Activated T-cell treated with anti-CD3 and anti-CD28 coated beads, Interleukin-2, amount 50 U/mL, for 72 hours (primary cell): ENCODE measurements around the gene RGS7. TPM values are rescaled to one million over a fixed set of nuclear protein-coding genes. Genes with fewer than 3 reads are reported as not detected.
"Not testable (repeated sequence)": the region's sequence is repeated elsewhere in the genome, so short reads cannot be mapped to it uniquely, and the experiment has no call there.

ENCODE experiments used
- ATAC-seq, 2 donors: fragments of 150-1000 bp; cut with Tn5 transposase; replicated peaks in 1 of 2; 2 replicates each; pipeline ENCODE4 v1.10.0; 2021; ENCODE audit warnings: moderate library complexity in 2 of 2, mild to moderate bottlenecking in 1 of 2
- DNase-seq, 2 donors: peaks; one replicate each; pipeline ENCODE4 v3.0.0; 2021 to 2022; ENCODE audit warnings: mixed read lengths in 1 of 2
- H3K27ac Mint-ChIP-seq: one replicate; pipeline ENCODE4 v1.8.0; 2022; ENCODE audit warnings: mild to moderate bottlenecking, moderate library complexity, mixed read lengths
- H3K27me3 Mint-ChIP-seq: one replicate; pipeline ENCODE4 v1.8.0; 2022; ENCODE audit warnings: low read depth, mixed read lengths
- H3K36me3 Mint-ChIP-seq, 2 donors: one replicate each; pipeline ENCODE4 v1.8.0; 2022; ENCODE audit warnings: mixed read lengths in 2 of 2, mild to moderate bottlenecking in 1 of 2; ENCODE audit not compliant: insufficient read depth in 2 of 2
- H3K4me1 Mint-ChIP-seq: one replicate; pipeline ENCODE4 v1.8.0; 2022; ENCODE audit warnings: low read depth, mixed read lengths
- H3K4me3 Mint-ChIP-seq, 2 donors: one replicate each; pipeline ENCODE4 v1.8.0; 2022; ENCODE audit warnings: mild to moderate bottlenecking in 2 of 2, mixed read lengths in 2 of 2, moderate library complexity in 2 of 2
- H3K9me3 Mint-ChIP-seq, 2 donors: one replicate each; pipeline ENCODE4 v1.8.0; 2022; ENCODE audit warnings: mixed read lengths in 2 of 2
- total RNA-seq, 2 donors: library from RNA; stranded (reverse); gene quantifications; one replicate each; pipeline ENCODE4 v1.2.3, GENCODE V29; 2022

Gene RGS7
- total RNA-seq, 2 donors from 2014 or later, result not detected

GRCh38 chr1:241097479-241097878 lies 259.5 kb downstream of the RGS7 start:
- H3K27ac Mint-ChIP-seq, result no peak overlapping the region
- H3K36me3 Mint-ChIP-seq, result no peaks in the 10 kb centered on the region
- H3K4me1 Mint-ChIP-seq, result no peaks in the 10 kb centered on the region

DNA sequence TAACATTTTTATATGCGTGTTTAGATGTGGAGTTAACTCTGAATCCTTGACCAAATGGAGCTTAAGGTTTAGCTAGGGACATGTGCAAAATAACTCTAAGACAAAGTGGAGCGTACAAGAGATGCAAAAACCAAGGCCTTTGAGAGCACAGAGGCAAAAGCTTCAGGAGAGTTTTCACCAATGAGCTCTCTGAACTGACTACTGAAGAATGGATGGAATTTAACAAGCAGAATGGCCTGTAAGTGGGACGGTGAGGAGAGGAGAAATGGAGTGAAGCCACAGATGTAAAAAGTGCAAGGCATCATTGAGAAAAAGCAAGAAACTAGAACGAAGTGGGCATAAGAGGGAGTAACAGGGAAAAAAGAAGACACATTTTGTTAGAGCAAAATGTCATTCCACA lies 260.0 kb downstream of the RGS7 start:
- no peaks in the 10 kb centered on the region for H3K4me1 Mint-ChIP-seq
- no peak overlapping the region for H3K4me3 Mint-ChIP-seq
- no peaks in the 10 kb centered on the region for H3K36me3 Mint-ChIP-seq
- DNase-seq (no peak), ATAC-seq (no peak)
- no peaks in the 10 kb centered on the region for H3K27me3 Mint-ChIP-seq
- peaks cover 0 to 12% of the 10 kb centered on the region in 2 donors for H3K9me3 Mint-ChIP-seq
- H3K27ac Mint-ChIP-seq, result no peak overlapping the region

More at GRCh38 chr1:241097479-241097878, 259.5 kb downstream of the RGS7 start:
- ATAC-seq (no peak), DNase-seq (no peak)
- no peaks in the 10 kb centered on the region for H3K27me3 Mint-ChIP-seq
- H3K4me3 Mint-ChIP-seq, result no peak overlapping the region
- H3K9me3 Mint-ChIP-seq, result peaks cover 0 to 12% of the 10 kb centered on the region in 2 donors

GRCh38 chr1:241095847-241096246 lies 261.2 kb downstream of the RGS7 start:
- H3K4me3 Mint-ChIP-seq, result no peak overlapping the region
- H3K27me3 Mint-ChIP-seq, result no peaks in the 10 kb centered on the region
- DNase-seq, result no peak
- H3K36me3 Mint-ChIP-seq, result no peaks in the 10 kb centered on the region
- ATAC-seq, result no peak
- H3K4me1 Mint-ChIP-seq, result no peaks in the 10 kb centered on the region
- H3K27ac Mint-ChIP-seq, result no peak overlapping the region
- peaks cover 0 to 12% of the 10 kb centered on the region in 2 donors for H3K9me3 Mint-ChIP-seq

- peaks cover 2 to 4% of the 10 kb centered on the region in 2 donors for H3K9me3 Mint-ChIP-seq
- no peaks in the 10 kb centered on the region for H3K4me1 Mint-ChIP-seq
- ATAC-seq, result no peak
- no peak for DNase-seq
- no peaks in the 10 kb centered on the region for H3K27me3 Mint-ChIP-seq
- no peak overlapping the region for H3K4me3 Mint-ChIP-seq
- no peaks in the 10 kb centered on the region for H3K36me3 Mint-ChIP-seq
- H3K27ac Mint-ChIP-seq, result no peak overlapping the region
Observed at GRCh38 chr1:241090798-241091197, 266.2 kb downstream of the RGS7 start.

GRCh38 chr1:241089066-241089465 lies 267.9 kb downstream of the RGS7 start:
- not testable (repeated sequence) for H3K27ac Mint-ChIP-seq, H3K9me3 Mint-ChIP-seq, H3K4me3 Mint-ChIP-seq, H3K4me1 Mint-ChIP-seq, H3K36me3 Mint-ChIP-seq, ATAC-seq, H3K27me3 Mint-ChIP-seq, DNase-seq

GRCh38 chr1:241088075-241088474 lies 268.9 kb downstream of the RGS7 start:
- DNase-seq, H3K9me3 Mint-ChIP-seq, H3K27ac Mint-ChIP-seq, H3K4me3 Mint-ChIP-seq, H3K36me3 Mint-ChIP-seq, H3K4me1 Mint-ChIP-seq, ATAC-seq, H3K27me3 Mint-ChIP-seq: not testable (repeated sequence)

GRCh38 chr1:241086686-241087085 lies 270.3 kb downstream of the RGS7 start:
- Mint-ChIP-seq H3K4me1 (no peaks in the 10 kb centered on the region), H3K27me3 (no peaks in the 10 kb centered on the region), H3K4me3 (no peak overlapping the region), H3K27ac (no peak overlapping the region), H3K9me3 (peaks cover 2 to 3% of the 10 kb centered on the region in 2 donors), H3K36me3 (no peaks in the 10 kb centered on the region)
- DNase-seq, result no peak
- ATAC-seq, result no peak

DNA sequence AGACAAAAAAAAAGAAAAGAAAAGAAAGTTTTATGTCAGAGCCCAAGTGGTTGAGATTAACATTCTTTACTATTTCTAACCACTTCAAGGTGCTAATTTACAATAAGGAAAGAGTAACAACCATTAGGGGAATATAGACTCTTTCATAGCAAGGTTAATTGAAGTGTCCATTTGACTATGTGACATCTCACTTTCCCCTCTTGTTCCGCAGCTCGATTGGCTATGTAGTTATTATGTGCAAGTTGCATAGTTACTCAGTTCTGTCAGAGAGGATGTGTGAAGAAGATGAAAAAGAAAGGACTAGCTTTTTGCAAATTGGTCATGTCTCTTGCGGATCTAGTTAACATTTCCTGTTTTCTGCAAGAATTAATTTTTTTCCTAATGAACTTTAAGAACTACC lies 273.7 kb downstream of the RGS7 start:
- H3K27me3 Mint-ChIP-seq, result no peaks in the 10 kb centered on the region
- ATAC-seq, result no peak

DNA sequence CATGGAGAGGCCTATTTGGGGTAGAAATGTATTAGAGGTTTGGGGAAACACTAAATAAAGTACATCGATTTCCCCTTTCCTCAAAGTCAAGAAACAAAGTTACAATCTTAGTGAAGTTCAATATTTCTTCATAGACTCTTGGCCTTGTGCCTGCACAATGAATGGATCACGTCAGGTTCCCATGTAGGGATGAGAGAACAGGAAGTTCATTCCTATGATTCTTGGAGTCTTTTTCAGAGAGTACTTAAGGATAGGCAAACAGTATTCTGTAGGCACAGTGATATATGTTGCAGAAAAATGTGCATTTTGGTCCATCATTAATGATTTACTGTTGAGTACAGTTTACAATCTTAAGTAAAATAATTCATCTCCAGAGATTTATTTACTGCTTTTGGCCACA lies 275.5 kb downstream of the RGS7 start:
- ATAC-seq, result no peak
- DNase-seq, result no peak
- no peaks in the 10 kb centered on the region for H3K36me3 Mint-ChIP-seq
- H3K27me3 Mint-ChIP-seq, result no peaks in the 10 kb centered on the region
- H3K4me1 Mint-ChIP-seq, result no peaks in the 10 kb centered on the region
- H3K9me3 Mint-ChIP-seq, result no peaks in the 10 kb centered on the region
- H3K4me3 Mint-ChIP-seq, result no peak overlapping the region
- no peak overlapping the region for H3K27ac Mint-ChIP-seq

More for the DNA sequence above, 273.7 kb downstream of the RGS7 start:
- H3K4me1 Mint-ChIP-seq, result no peaks in the 10 kb centered on the region
- H3K9me3 Mint-ChIP-seq, result peaks cover 0 to 1% of the 10 kb centered on the region in 2 donors
- no peak for DNase-seq
- no peaks in the 10 kb centered on the region for H3K36me3 Mint-ChIP-seq
- no peak overlapping the region for H3K4me3 Mint-ChIP-seq
- H3K27ac Mint-ChIP-seq, result no peak overlapping the region

- H3K27me3 Mint-ChIP-seq, result no peaks in the 10 kb centered on the region
- no peaks in the 10 kb centered on the region for H3K4me1 Mint-ChIP-seq
- DNase-seq (no peak), ATAC-seq (no peak)
- H3K4me3 Mint-ChIP-seq, result no peak overlapping the region
- no peaks in the 10 kb centered on the region for H3K36me3 Mint-ChIP-seq
- no peak overlapping the region for H3K27ac Mint-ChIP-seq
- H3K9me3 Mint-ChIP-seq, result peaks cover 0 to 1% of the 10 kb centered on the region in 2 donors
Observed at GRCh38 chr1:241079459-241079858, 277.5 kb downstream of the RGS7 start.

DNA sequence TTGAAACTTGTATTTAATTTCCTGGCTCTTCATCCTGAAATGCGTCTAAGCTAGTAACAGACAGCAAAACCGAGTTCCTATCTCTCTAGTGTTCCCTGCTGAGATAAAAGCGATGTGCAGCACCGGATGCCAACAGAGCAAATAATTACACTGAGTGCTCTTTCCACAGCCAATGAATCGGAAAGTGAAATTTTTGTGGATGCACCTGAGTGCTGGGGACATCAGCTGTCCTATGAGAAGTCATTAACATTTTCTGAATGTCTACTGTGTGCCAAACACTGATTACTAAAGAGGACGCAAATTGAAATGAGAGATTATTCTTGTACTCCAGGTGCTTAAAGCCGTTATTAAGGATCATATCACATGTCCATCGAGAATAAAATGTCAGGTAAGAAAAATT lies 278.0 kb downstream of the RGS7 start:
- Mint-ChIP-seq H3K9me3 (peaks cover 0 to 1% of the 10 kb centered on the region in 2 donors), H3K27ac (no peak overlapping the region), H3K27me3 (no peaks in the 10 kb centered on the region), H3K4me1 (no peaks in the 10 kb centered on the region), H3K36me3 (no peaks in the 10 kb centered on the region), H3K4me3 (no peak overlapping the region)
- DNase-seq (no peak), ATAC-seq (no peak)

DNA sequence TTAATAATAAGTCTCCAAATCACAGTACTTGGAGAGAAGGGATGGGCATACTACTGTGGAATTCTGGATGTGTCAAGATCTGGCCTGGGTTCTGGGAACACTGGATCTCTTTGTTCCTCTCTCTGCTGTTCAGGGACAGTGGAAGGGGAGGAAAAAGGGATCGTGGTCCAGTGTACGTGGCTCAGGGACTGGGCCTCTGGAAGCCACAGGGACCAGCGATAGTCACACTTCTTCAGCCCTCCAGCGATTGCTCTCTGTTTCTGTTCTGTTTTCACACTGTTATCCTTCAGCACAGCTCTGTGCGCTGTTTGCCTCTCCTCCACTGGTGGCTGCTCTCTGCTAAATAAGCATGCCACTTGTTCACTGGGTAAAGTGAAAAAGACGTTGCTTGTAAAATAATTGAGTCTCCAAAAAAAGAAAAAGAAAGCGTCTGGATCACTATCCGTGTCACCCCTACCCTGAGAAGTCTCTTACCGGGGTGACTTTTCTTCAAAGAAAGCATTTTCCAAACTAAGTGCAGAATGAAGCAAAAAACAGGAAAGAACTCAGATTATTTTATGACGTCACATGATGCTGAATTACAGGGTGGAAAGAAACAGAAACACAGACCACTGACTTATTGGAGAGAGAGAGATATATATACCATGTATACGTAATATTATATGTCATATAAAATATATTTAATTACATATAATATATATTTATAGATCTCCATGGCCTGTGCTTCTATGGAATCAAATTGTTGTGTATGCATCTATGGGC lies 279.4 kb downstream of the RGS7 start:
- no peak for DNase-seq
- no peaks in the 10 kb centered on the region for H3K36me3 Mint-ChIP-seq
- H3K9me3 Mint-ChIP-seq, result peaks cover 2 to 3% of the 10 kb centered on the region in 2 donors
- no peaks in the 10 kb centered on the region for H3K4me1 Mint-ChIP-seq
- H3K27ac Mint-ChIP-seq, result no peak overlapping the region
- ATAC-seq, result no peak
- no peak overlapping the region for H3K4me3 Mint-ChIP-seq
- no peaks in the 10 kb centered on the region for H3K27me3 Mint-ChIP-seq

GRCh38 chr1:241074507-241074906 lies 282.5 kb downstream of the RGS7 start:
- no peaks in the 10 kb centered on the region for H3K27me3 Mint-ChIP-seq
- ATAC-seq (no peak), DNase-seq (no peak)
- H3K27ac Mint-ChIP-seq, result no peak overlapping the region
- no peaks in the 10 kb centered on the region for H3K4me1 Mint-ChIP-seq
- no peaks in the 10 kb centered on the region for H3K36me3 Mint-ChIP-seq
- H3K4me3 Mint-ChIP-seq, result no peak overlapping the region
- H3K9me3 Mint-ChIP-seq, result peaks cover 2 to 3% of the 10 kb centered on the region in 2 donors

DNA sequence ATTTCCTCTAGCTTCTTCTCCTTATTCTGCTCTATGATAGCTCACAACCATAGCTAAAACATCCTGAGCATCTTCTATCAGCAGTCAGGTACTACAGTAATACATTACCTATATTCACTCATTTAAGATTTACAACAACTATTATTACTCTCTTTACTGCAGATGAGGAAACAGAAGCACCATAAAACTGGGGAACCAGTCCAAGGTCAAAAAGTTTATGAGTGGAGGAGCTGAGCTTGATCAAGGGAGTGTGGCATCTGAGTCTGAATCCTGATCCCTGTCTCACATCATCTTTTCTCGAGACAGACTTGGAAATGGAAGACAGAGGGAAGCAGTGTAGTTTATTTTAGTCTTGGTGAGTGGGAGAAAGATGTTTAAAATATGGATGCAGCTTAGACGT lies 288.6 kb downstream of the RGS7 start:
- Mint-ChIP-seq H3K27me3 (no peaks in the 10 kb centered on the region), H3K27ac (no peak overlapping the region), H3K4me3 (no peak overlapping the region), H3K9me3 (peaks cover 4 to 8% of the 10 kb centered on the region in 2 donors), H3K4me1 (no peaks in the 10 kb centered on the region), H3K36me3 (no peaks in the 10 kb centered on the region)
- DNase-seq, result no peak
- no peak for ATAC-seq
